ENCODE measurements around the gene GNB5. TPM values are rescaled to one million over a fixed set of nuclear protein-coding genes. Genes with fewer than 3 reads are reported as not detected.

The GNB5 gene
- total and polyA plus RNA-seq, 2 experiments from 2014 or later: 21.3 to 21.6 TPM

DNA sequence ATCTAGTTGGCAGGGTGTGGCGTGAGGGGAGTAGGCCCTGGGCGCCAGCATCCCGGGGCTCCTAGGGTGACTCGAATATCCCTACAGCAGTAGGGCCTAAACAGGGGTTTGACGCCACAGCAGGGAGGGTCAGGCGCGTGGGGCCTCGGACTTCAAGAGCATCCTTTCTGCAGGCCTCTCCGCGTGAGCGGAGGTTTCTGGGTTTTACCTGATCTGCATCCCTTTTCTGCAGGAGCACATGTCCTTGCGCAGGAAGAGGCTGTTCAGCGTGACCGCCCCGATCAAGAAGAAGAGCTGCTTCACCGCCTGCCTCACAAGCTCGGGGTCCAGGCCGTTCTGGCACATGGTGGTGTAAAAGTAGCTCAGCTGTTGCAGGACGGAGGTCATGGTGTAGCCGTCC, 13.5 kb upstream of the GNB5 start:
- H3K4me3 ChIP-seq: no peak overlapping the region
- H3K27me3 ChIP-seq: no peaks in the 10 kb centered on the region
- 98% methylated on average over 20 of the region's 20 CpGs for WGBS (ENCODE audit: low lambda C conversion rate, missing lambda C conversion rate)
- no peak overlapping the region for H2AFZ ChIP-seq
- H3K27ac ChIP-seq: no peak overlapping the region
- H3K36me3 ChIP-seq (replicated peaks; ENCODE audit: insufficient read depth, low read depth): no peaks in the 10 kb centered on the region
- H4K20me1 ChIP-seq (ENCODE audit: insufficient read depth, poor library complexity, severe bottlenecking): no peaks in the 10 kb centered on the region
- no peak overlapping the region for H3K4me2 ChIP-seq
- no peaks in the 10 kb centered on the region for H3K79me2 ChIP-seq
- H3K9me2 ChIP-seq (replicated peaks; ENCODE audit: insufficient read depth): no peaks in the 10 kb centered on the region
- H3K4me1 ChIP-seq (ENCODE audit: insufficient read depth): no peaks in the 10 kb centered on the region
- no peak for TF ChIP-seq EZH2phosphoT487 (IDR thresholded peaks at IDR 0.05; ENCODE audit: low read depth, severe bottlenecking, unreplicated experiment)
- TF ChIP-seq, protein P1, sequence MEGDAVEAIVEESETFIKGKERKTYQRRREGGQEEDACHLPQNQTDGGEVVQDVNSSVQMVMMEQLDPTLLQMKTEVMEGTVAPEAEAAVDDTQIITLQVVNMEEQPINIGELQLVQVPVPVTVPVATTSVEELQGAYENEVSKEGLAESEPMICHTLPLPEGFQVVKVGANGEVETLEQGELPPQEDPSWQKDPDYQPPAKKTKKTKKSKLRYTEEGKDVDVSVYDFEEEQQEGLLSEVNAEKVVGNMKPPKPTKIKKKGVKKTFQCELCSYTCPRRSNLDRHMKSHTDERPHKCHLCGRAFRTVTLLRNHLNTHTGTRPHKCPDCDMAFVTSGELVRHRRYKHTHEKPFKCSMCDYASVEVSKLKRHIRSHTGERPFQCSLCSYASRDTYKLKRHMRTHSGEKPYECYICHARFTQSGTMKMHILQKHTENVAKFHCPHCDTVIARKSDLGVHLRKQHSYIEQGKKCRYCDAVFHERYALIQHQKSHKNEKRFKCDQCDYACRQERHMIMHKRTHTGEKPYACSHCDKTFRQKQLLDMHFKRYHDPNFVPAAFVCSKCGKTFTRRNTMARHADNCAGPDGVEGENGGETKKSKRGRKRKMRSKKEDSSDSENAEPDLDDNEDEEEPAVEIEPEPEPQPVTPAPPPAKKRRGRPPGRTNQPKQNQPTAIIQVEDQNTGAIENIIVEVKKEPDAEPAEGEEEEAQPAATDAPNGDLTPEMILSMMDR (IDR thresholded peaks at IDR 0.05; ENCODE audit: poor library complexity): no peak
- no peak for TF ChIP-seq EZH2 (IDR thresholded peaks at IDR 0.05; ENCODE audit: borderline replicate concordance)
- H3K9me3 ChIP-seq (ENCODE audit: low read depth): no peaks in the 10 kb centered on the region
- no peak for DNase-seq (ENCODE audit: low spot score)

DNA sequence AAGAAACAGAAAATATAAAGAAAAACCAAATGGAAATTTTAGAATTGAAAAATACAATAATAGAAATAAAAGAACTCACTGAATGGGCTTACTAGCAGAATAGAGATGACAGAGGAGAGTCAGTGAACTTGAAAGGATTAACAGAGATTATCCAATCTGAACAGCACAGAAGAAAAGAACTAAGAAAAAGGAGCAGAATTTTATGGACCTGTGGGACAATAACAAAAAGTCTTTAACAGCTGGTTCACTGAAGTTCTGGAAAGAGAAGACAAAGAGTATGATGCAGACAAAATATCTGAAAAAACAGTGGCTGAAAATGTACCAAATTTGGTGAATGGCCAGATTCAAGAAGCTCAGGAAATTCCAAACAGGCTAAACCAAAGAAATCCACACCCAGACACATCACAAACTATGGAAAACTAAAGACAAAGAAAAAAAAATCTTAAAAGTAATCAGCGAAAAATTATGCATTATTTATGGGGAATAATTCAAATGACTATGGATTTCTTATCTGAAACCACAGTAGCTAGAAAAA, 9.7 kb upstream of the GNB5 start:
- H2AFZ ChIP-seq: no peak overlapping the region
- no peaks in the 10 kb centered on the region for H3K79me2 ChIP-seq
- H3K9me2 ChIP-seq (replicated peaks; ENCODE audit: insufficient read depth): no peaks in the 10 kb centered on the region
- H3K4me3 ChIP-seq: no peak overlapping the region
- H3K4me2 ChIP-seq: no peak overlapping the region
- no peaks in the 10 kb centered on the region for H3K4me1 ChIP-seq (ENCODE audit: insufficient read depth)
- no peaks in the 10 kb centered on the region for H4K20me1 ChIP-seq (ENCODE audit: insufficient read depth, poor library complexity, severe bottlenecking)
- H3K27me3 ChIP-seq: no peaks in the 10 kb centered on the region
- WGBS (ENCODE audit: low lambda C conversion rate, missing lambda C conversion rate): 93% methylated on average over 1 of the region's 1 CpG
- DNase-seq (ENCODE audit: low spot score): no peak
- no peak overlapping the region for H3K27ac ChIP-seq
- no peaks in the 10 kb centered on the region for H3K36me3 ChIP-seq (replicated peaks; ENCODE audit: insufficient read depth, low read depth)
- TF ChIP-seq, protein P1 (IDR thresholded peaks at IDR 0.05; ENCODE audit: poor library complexity): no peak
- TF ChIP-seq EZH2phosphoT487 (IDR thresholded peaks at IDR 0.05; ENCODE audit: low read depth, severe bottlenecking, unreplicated experiment): no peak
- TF ChIP-seq EZH2 (IDR thresholded peaks at IDR 0.05; ENCODE audit: borderline replicate concordance): no peak
- no peaks in the 10 kb centered on the region for H3K9me3 ChIP-seq (ENCODE audit: low read depth)

DNA sequence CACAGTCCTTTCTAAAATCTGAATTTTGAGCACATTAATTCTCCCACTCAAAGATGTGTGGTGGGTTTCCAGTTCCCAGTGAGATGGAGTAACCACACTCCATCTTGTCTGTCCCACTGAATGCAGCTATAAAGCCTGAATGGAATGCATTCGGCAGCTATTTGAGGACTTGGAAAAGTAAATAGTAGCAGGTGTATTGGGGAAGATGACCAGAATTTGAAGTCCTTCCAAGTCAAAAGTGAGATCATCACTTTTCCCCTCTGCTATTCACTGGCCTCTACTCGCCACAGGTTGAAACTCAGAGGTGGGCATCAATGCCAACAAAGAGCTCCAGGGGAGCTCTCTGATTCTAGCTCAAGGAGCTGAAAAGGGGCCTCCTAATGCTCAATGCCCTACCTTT, 8.1 kb upstream of the GNB5 start:
- Histone ChIP-seq H2AFZ (no peak overlapping the region), H3K4me1 (ENCODE audit: insufficient read depth) (no peaks in the 10 kb centered on the region), H4K20me1 (ENCODE audit: insufficient read depth, poor library complexity, severe bottlenecking) (no peaks in the 10 kb centered on the region), H3K79me2 (no peaks in the 10 kb centered on the region), H3K9me3 (ENCODE audit: low read depth) (no peaks in the 10 kb centered on the region), H3K4me2 (no peak overlapping the region), H3K27ac (no peak overlapping the region), H3K36me3 (replicated peaks; ENCODE audit: insufficient read depth, low read depth) (no peaks in the 10 kb centered on the region), H3K9me2 (replicated peaks; ENCODE audit: insufficient read depth) (no peaks in the 10 kb centered on the region), H3K4me3 (no peak overlapping the region), H3K27me3 (no peaks in the 10 kb centered on the region)
- DNase-seq (ENCODE audit: low spot score): no peak
- 88% methylated on average over 2 of the region's 2 CpGs for WGBS (ENCODE audit: low lambda C conversion rate, missing lambda C conversion rate)
- no peak for TF ChIP-seq EZH2 (IDR thresholded peaks at IDR 0.05; ENCODE audit: borderline replicate concordance)
- TF ChIP-seq EZH2phosphoT487 (IDR thresholded peaks at IDR 0.05; ENCODE audit: low read depth, severe bottlenecking, unreplicated experiment): no peak
- TF ChIP-seq, protein P1 (IDR thresholded peaks at IDR 0.05; ENCODE audit: poor library complexity): no peak

Measured in hepatocyte (in vitro differentiated cells).